ENCODE measurements around the gene NKAIN2. TPM values are rescaled to one million over a fixed set of nuclear protein-coding genes. Genes with fewer than 3 reads are reported as not detected.
A peak's percentile ranks its signal among the peaks of the same experiment; 100 is the strongest.

NKAIN2 gene
- total RNA-seq: 16.7 TPM

GRCh38 chr6:123803504-123804013 lies at the start of gene NKAIN2:
NKAIN2 (plus strand) TSS chr6:123803865.
- no peak for DNase-seq (ENCODE audit: low read depth in 2 of 3, low spot score in 2 of 3)

- no peak for DNase-seq (ENCODE audit: low read depth in 2 of 3, low spot score in 2 of 3)
These were observed 44.2 kb upstream of the NKAIN2 start for GRCh38 chr6:123759472-123759871.

- no peak for DNase-seq (ENCODE audit: low read depth in 2 of 3, low spot score in 2 of 3)
These were observed 39.8 kb upstream of the NKAIN2 start for GRCh38 chr6:123763904-123764303.

GRCh38 chr6:123764722-123765121 lies 38.9 kb upstream of the NKAIN2 start:
- DNase-seq (ENCODE audit: low read depth in 2 of 3, low spot score in 2 of 3): no peak

GRCh38 chr6:123768921-123769320 lies 34.7 kb upstream of the NKAIN2 start:
- no peak for DNase-seq (ENCODE audit: low read depth in 2 of 3, low spot score in 2 of 3)

- no peak for DNase-seq (ENCODE audit: low read depth in 2 of 3, low spot score in 2 of 3)
These were observed 34.2 kb upstream of the NKAIN2 start for GRCh38 chr6:123769431-123769830.

- DNase-seq (ENCODE audit: low read depth in 2 of 3, low spot score in 2 of 3): no peak
These were observed 33.3 kb upstream of the NKAIN2 start for GRCh38 chr6:123770247-123770949.

GRCh38 chr6:123771126-123771525 lies 32.5 kb upstream of the NKAIN2 start:
- no peak for DNase-seq (ENCODE audit: low read depth in 2 of 3, low spot score in 2 of 3)

GRCh38 chr6:123777563-123777962 lies 26.1 kb upstream of the NKAIN2 start:
- peak in 2 of 3 donors; percentile 39 to 77 for DNase-seq (ENCODE audit: low read depth in 2 of 3, low spot score in 2 of 3)

- no peak for DNase-seq (ENCODE audit: low read depth in 2 of 3, low spot score in 2 of 3)
These were observed 23.6 kb upstream of the NKAIN2 start for GRCh38 chr6:123780021-123780420.

GRCh38 chr6:123784330-123784729 lies 19.3 kb upstream of the NKAIN2 start:
- DNase-seq (ENCODE audit: low read depth in 2 of 3, low spot score in 2 of 3): no peak

GRCh38 chr6:123785039-123785438 lies 18.6 kb upstream of the NKAIN2 start:
- DNase-seq (ENCODE audit: low read depth in 2 of 3, low spot score in 2 of 3): no peak

GRCh38 chr6:123788319-123788718 lies 15.3 kb upstream of the NKAIN2 start:
- DNase-seq (ENCODE audit: low read depth in 2 of 3, low spot score in 2 of 3): no peak

- no peak for DNase-seq (ENCODE audit: low read depth in 2 of 3, low spot score in 2 of 3)
These were observed 9.5 kb upstream of the NKAIN2 start for GRCh38 chr6:123794190-123794589.

GRCh38 chr6:123794799-123795198 lies 8.9 kb upstream of the NKAIN2 start:
- DNase-seq (ENCODE audit: low read depth in 2 of 3, low spot score in 2 of 3): no peak

GRCh38 chr6:123801067-123801466 lies 2.6 kb upstream of the NKAIN2 start:
- DNase-seq (ENCODE audit: low read depth in 2 of 3, low spot score in 2 of 3): no peak

GRCh38 chr6:123802351-123802696 lies 1.3 kb upstream of the NKAIN2 start:
- no peak for DNase-seq (ENCODE audit: low read depth in 2 of 3, low spot score in 2 of 3)

- peak in 2 of 3 donors; percentile 81 to 89 for DNase-seq (ENCODE audit: low read depth in 2 of 3, low spot score in 2 of 3)
These were observed 765 bp upstream of the NKAIN2 start for GRCh38 chr6:123802697-123803503.

- DNase-seq (ENCODE audit: low read depth in 2 of 3, low spot score in 2 of 3): peak in 2 of 3 donors; percentile 92 to 95
These were observed 535 bp downstream of the NKAIN2 start for GRCh38 chr6:123804014-123804786.

- no peak for DNase-seq (ENCODE audit: low read depth in 2 of 3, low spot score in 2 of 3)
These were observed 1.3 kb downstream of the NKAIN2 start for GRCh38 chr6:123804787-123805540.
